ENCODE results near the gene MCEE.
A peak's percentile ranks its signal among the peaks of the same experiment; 100 is the strongest.
"Not testable (repeated sequence)": the region's sequence is repeated elsewhere in the genome, so short reads cannot be mapped to it uniquely, and the experiment has no call there.

MCEE gene

GRCh38 chr2:71130152-71130904 is at the start of gene MCEE, which contains the start of gene MPHOSPH10:
Gene MCEE, minus strand, starts transcription at chr2:71130229. Its CDS starts 10 bp downstream, at chr2:71130219.
Gene MPHOSPH10, plus strand, starts transcription at chr2:71130634. Its CDS starts 32 bp downstream, at chr2:71130666.
- DNase-seq = peak; percentile 85 to 97 (median 97)

- DNase-seq = peak; percentile 10 to 62 (median 55)
These were observed 48.8 kb upstream of the MCEE start for GRCh38 chr2:71178836-71179235.

GRCh38 chr2:71174207-71174606 is 44.2 kb upstream of the MCEE start:
- DNase-seq = no peak

DNA sequence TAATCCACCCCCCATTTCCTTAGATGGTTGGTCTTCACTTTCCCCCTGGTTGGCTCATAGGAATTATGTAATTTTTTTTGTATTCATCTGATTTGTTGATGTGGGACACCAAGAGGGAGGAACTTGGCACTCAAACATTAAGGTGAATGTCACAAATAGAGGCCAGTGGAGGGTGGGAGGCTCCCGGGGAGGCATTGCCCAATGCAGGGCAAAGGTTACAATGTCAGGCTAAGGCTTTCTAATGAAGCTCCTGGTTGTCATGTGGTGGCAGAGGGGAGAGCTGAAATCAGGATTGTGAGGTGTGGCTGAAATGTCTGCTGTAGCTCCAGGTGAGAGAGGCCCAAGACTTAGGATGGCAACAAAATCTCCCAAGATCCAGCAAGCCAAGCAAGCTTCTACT is 43.1 kb upstream of the MCEE start:
- no peak for DNase-seq

DNA sequence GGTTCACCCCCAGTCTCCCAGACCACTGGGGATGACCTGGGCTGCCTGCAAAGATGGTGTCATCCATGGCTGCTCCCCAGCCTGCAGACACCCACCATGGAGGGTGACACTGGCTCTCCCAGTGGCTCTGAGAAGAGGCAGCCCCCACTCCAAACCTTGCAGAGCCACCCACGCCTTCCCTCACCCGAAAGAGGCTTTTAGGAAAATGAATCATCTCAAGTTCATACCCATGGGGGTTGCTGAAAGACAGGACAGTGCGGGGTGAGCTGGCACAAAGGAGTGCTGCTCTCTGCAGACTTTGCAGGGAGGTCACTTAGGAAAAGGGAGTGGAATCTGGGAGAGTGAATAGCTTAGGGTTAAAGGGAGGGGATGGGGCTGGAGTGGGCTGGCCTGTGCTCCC is 36.8 kb upstream of the MCEE start:
- no peak for DNase-seq

GRCh38 chr2:71157124-71157793 is 27.2 kb upstream of the MCEE start:
- peak; percentile 44 to 68 (median 63) for DNase-seq

- DNase-seq = peak in 2 of 3 experiments; percentile 91 to 97
These were observed 26.5 kb upstream of the MCEE start for GRCh38 chr2:71156573-71156972.

- no peak for DNase-seq
These were observed 25.8 kb upstream of the MCEE start for GRCh38 chr2:71155846-71156245.

GRCh38 chr2:71154798-71155197 is 24.8 kb upstream of the MCEE start:
- no peak for DNase-seq

DNA sequence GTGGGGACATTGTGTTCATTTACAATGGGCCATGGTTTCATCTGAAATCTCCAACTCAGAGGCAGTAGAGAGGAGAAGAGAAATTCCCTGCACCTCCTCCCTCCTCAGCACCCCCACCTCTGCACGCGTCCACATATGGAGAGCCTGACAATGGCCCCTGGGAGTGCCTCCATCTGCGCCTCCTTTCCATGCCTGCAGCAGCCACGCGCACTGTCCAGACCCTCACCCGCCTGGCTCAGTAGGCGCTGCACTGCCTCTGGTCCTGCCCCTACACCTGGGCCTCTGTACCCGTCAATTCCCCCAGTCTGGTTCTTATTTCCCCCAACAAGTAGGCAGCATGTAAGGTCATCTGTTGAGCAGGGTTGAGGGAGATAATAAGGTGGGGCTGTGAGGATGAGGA is 24.2 kb upstream of the MCEE start:
- no peak for DNase-seq

DNA sequence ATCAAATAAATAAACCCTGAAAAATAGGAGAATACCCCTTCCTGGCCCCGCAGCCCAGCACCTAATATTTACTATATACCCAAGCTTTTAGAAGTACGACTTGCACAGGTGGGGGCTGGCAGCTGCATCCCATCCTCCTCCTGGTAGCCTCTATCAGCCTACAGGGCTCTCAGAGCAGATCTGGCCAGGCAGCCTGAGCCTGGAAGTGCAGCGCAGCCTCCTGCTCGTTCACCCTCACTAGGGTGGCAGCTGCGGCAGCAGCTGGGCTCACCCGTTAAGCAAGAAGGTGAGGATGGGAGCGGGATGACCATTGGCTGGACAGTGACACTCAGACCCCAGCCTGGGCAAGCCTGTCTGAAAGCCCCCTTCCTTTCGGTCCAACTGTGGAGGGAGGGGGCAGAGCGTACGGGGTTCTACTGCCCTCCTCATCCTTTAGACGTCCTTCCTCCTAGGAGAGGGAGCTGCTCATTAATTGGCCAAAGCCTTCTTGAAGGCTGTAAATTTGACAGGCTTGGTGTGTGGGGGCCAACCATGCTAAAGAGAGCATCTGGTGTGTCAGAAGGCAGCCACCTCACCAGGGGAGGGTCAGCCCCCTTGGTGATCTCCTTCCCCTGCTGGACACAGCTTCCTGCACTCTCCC is 23.7 kb upstream of the MCEE start:
- peak in 1 of 3 experiments; percentile 33 for DNase-seq

DNA sequence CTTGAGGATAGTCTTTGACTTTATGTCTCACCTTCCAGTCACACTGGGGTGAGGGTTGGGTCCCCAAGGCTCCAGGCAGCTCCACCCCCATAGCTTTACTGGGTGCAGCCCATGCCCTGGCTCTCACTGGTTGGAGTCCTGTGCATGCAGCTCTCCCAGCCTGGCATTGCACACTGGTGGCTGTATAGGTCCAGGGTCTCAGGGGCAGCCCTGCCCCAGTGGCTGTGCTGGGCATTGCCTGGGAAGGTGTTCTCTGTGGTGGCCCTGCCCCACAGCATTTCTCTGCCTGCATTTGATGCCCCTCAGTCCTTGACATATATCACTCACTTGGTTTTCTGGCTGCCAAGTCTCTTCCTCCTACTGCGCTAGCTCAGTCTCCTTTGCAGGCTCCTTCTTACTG is 21.6 kb upstream of the MCEE start:
- no peak for DNase-seq

GRCh38 chr2:71150082-71150816 is 20.2 kb upstream of the MCEE start:
- no peak for DNase-seq

DNA sequence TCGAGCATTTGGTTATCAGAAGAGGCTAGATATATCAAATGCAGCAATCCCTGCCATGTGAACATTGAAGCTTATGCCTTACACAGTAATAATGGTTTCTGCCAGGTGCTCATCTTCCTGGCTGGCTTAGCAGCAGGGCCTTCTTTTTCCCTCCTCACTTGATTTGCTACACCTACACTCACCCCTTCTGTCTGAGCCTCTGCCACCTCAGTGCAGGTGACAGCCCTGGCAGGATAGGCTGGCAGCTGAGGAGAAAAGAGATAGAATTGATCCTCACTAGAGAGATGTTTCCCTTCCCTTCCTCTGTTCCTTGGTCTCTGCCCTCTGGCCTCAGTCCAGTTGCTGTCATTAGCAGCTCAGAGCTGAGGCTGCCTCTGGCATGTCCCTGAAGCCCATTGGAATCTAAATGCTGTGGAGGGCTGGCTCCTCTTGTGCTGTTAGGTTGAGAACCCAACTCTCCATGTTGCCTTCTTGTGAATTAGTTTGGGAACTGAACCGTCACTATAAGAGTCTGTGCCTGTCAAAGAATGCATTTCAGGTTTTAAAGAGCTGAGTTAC is 18.6 kb upstream of the MCEE start:
- DNase-seq = no peak

GRCh38 chr2:71143782-71144181 is 13.8 kb upstream of the MCEE start:
- DNase-seq = no peak

DNA sequence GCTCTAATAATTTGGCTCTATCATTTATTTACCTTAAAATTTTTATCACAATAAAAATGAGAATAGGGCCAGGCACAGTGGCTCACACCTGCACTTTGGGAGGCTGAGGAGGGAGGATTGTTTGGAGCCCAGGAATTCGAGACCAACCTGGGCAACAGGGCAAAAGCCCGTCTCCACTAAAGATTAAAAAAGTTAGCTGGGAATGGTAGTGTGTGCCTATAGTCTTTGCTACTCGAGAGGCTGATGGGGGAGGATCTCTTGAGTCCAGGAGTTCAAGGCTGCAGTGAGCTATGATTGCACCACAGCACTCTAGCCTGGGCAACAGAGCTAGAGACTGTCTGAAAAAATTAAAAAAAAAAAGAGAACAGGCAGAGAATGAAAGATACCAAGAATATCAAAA is 6.1 kb upstream of the MCEE start:
- DNase-seq = no peak

GRCh38 chr2:71133603-71134002 is 3.6 kb upstream of the MCEE start:
- DNase-seq = no peak

DNA sequence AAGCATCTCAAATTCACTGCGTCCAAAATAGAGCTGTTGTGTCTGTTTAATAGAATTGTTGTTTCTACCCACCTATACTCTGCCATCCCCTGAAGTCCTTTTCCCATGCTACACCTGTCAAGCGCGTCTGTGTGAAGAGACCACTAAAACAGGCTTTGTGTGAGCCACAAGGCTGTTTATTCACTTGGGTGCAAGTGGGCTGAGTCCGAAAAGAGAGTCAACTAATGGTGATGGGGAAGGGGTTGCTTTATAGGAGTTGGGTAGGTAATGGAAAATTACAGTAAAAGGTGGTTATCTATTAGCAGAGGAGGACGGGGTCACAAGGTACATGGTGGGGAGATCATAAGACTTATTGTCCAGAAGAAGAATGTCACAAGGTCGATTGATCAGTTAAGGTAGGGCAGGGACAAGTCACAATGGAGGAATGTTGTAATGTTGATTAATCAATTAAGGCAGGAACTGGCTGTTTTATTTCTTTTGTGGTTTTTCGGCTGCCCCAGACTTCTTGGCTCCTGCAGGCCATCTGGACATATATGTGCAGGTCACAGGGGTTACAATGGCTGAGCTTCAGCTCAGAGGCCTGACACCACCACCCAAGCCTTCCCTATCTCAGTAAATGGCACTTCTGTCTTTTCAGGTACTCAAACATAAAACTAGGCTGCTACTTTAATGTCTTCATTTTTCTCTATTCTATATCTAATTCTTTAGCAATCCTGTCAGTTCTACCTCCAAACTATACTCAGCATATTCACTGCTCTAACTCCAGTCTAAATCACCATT is 1.5 kb upstream of the MCEE start:
- DNase-seq = not testable (repeated sequence)

DNA sequence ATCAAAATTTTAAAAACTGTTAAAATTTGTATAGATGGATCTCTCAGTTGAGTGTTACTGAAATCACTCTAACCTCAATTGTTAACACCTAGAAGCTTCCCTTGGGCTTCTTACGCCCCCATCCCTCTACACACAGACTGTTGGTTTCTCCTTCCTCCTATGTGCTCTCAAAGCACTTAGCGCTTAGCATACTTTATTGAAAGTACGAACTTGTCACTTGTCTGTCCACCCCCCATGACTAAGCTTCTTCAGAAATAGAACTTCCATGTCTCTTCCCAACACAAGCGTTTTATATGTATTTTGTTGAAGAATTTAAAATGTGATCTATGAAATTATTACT is 846 bp upstream of the MCEE start:
- DNase-seq = peak in 2 of 3 experiments; percentile 3 to 73

DNA sequence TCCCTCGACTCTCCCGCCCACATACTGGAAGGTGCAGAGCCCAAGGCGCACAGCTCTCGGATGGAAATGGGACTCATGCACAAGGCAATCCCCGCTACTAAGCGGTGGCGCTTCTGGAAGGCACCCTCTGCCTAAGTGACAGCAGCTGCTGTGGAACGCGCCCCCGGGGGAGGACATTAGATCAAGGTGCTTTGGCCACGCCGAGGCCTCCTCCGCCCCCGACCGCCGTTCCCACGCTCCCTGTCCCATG is 202 bp downstream of the MCEE start:
- peak; percentile 44 to 94 (median 94) for DNase-seq

- DNase-seq = peak in 2 of 3 experiments; percentile 44 to 53
These were observed 721 bp downstream of the MCEE start for GRCh38 chr2:71129114-71129901.

GRCh38 chr2:71126957-71127356 is 3.1 kb downstream of the MCEE start:
- DNase-seq = no peak

Measured in NCI-H1417 (cell line).